HG02678 (cell line): ENCODE results near the gene ATXN1.
"Not testable (repeated sequence)": the region's sequence is repeated elsewhere in the genome, so short reads cannot be mapped to it uniquely, and the experiment has no call there.

Source experiments
- ATAC-seq: cut with Tn5 transposase; IDR thresholded peaks from one replicate; pipeline ENCODE4 v1.9.1; 2021; ENCODE audit warnings: mild to moderate bottlenecking, moderate library complexity; ENCODE audit not compliant: unreplicated experiment

Gene ATXN1

GRCh38 chr6:16470502-16471221, 290.6 kb downstream of the ATXN1 start:
- ATAC-seq = no peak

GRCh38 chr6:16468991-16469615, 292.2 kb downstream of the ATXN1 start:
- ATAC-seq = no peak

GRCh38 chr6:16466800-16467553, 294.3 kb downstream of the ATXN1 start:
- ATAC-seq = no peak

GRCh38 chr6:16464045-16464444, 297.2 kb downstream of the ATXN1 start:
- no peak for ATAC-seq

- ATAC-seq = not testable (repeated sequence)
These were observed 298.0 kb downstream of the ATXN1 start for GRCh38 chr6:16463246-16463645.

GRCh38 chr6:16461491-16461890, 299.8 kb downstream of the ATXN1 start:
- no peak for ATAC-seq

- ATAC-seq = not testable (repeated sequence)
These were observed 301.8 kb downstream of the ATXN1 start for GRCh38 chr6:16459472-16459871.

- no peak for ATAC-seq
These were observed 308.9 kb downstream of the ATXN1 start for GRCh38 chr6:16452348-16452747.

- no peak for ATAC-seq
These were observed 310.4 kb downstream of the ATXN1 start for GRCh38 chr6:16450821-16451220.

- ATAC-seq = no peak
These were observed 311.0 kb downstream of the ATXN1 start for GRCh38 chr6:16450285-16450684.

GRCh38 chr6:16446273-16446672, 315.0 kb downstream of the ATXN1 start:
- ATAC-seq = no peak

- no peak for ATAC-seq
These were observed 319.2 kb downstream of the ATXN1 start for GRCh38 chr6:16442031-16442430.

- no peak for ATAC-seq
These were observed 320.0 kb downstream of the ATXN1 start for GRCh38 chr6:16441262-16441661.

GRCh38 chr6:16440636-16441212, 320.5 kb downstream of the ATXN1 start:
- no peak for ATAC-seq

- ATAC-seq = no peak
These were observed 322.3 kb downstream of the ATXN1 start for GRCh38 chr6:16438718-16439591.

GRCh38 chr6:16437984-16438383, 323.3 kb downstream of the ATXN1 start:
- no peak for ATAC-seq

GRCh38 chr6:16437095-16437494, 324.2 kb downstream of the ATXN1 start:
- ATAC-seq = no peak

GRCh38 chr6:16436550-16436949, 324.7 kb downstream of the ATXN1 start:
- no peak for ATAC-seq

- no peak for ATAC-seq
These were observed 326.4 kb downstream of the ATXN1 start for GRCh38 chr6:16434885-16435284.

- no peak for ATAC-seq
These were observed 327.8 kb downstream of the ATXN1 start for GRCh38 chr6:16433338-16433890.
